Adrenal gland (tissue), 5 donors: ENCODE data around the gene HMSD.

Source experiments
- CTCF ChIP-seq, 6 experiments: fragments of 450-650 bp in 4 of 6; fragments of 200-600 bp in 2 of 6; sonication (generic) in 1 of 6; IDR thresholded peaks; 1 replicate in 5 of 6; 2 replicates in 1 of 6; pipeline versions ENCODE4 v1.5.1 to v1.8.0; 2016 to 2021; ENCODE audit warnings: antibody characterized with exemption in 6 of 6, mild to moderate bottlenecking in 2 of 6, moderate library complexity in 1 of 6
- POLR2A ChIP-seq, 2 donors: fragments of 450-650 bp; IDR thresholded peaks; one replicate each; pipeline ENCODE4 v1.6.1; 2017; ENCODE audit warnings: antibody characterized with exemption in 2 of 2, mild to moderate bottlenecking in 2 of 2, moderate library complexity in 1 of 2
- donor health status: DM: no; HTN: no; CAD: no.

- TF ChIP-seq CTCF (IDR thresholded peaks at IDR 0.05) (no peak), POLR2A (IDR thresholded peaks at IDR 0.05) (no peak)
Observed at GRCh38 chr18:63997606-63998005, 48.5 kb downstream of the HMSD start.
